Testis (tissue), 3 donors: ENCODE measurements around the gene PLA2G4E. TPM values are rescaled to one million over a fixed set of nuclear protein-coding genes. Genes with fewer than 3 reads are reported as not detected.

Experiments
- DNase-seq: peaks from one replicate; pipeline ENCODE4 v3.0.0-alpha.2; 2019
- H3K27ac ChIP-seq, 2 donors: fragments of 200-600 bp; sonication (generic); one replicate each; pipeline ENCODE4 v1.5.1; 2019
- H3K27me3 ChIP-seq: fragments of 200-600 bp; sonication (generic); one replicate; pipeline ENCODE4 v1.5.1; 2019
- H3K36me3 ChIP-seq: fragments of 200-600 bp; sonication (generic); one replicate; pipeline ENCODE4 v1.5.1; 2017; ENCODE audit warnings: low read depth; ENCODE audit errors: missing control alignments
- H3K4me1 ChIP-seq: fragments of 200-600 bp; sonication (generic); one replicate; pipeline ENCODE4 v1.5.1; 2019
- H3K4me3 ChIP-seq, 2 donors: fragments of 200-600 bp; sonication (generic); one replicate each; pipeline ENCODE4 v1.5.1; 2017 to 2019
- H3K9me3 ChIP-seq: fragments of 200-600 bp; sonication (generic); one replicate; pipeline ENCODE4 v1.5.1; 2017
- POLR2A ChIP-seq: fragments of 450-650 bp; IDR thresholded peaks from one replicate; pipeline ENCODE4 v1.6.1; 2017; ENCODE audit warnings: antibody characterized with exemption, mild to moderate bottlenecking, moderate library complexity
- WGBS, 2 donors: methylation state at CpG; one replicate each; pipeline ENCODE4 v1.1.5; 2018; 5-methylcytosine and 5-hydroxymethylcytosine counted together
- intact Hi-C: fragments of 100-400 bp; cut with DNase I; formaldehyde crosslinking; loops from one replicate; pipeline ENCODE4 v1.15.1; 2023; ENCODE audit warnings: low total_unique reads
- polyA plus RNA-seq: library from polyadenylated mRNA; stranded (reverse); fragments of 350-450 nt; fragmentation: Illumina TruSeq; extraction: RNeasy Lipid Tissue Mini Kit (QIAGEN cat#74804); gene quantifications from one replicate; pipeline ENCODE4 v1.2.3, GENCODE V29; 2014; ENCODE audit warnings: low read depth, low replicate concordance; ENCODE audit not compliant: insufficient read depth
- total RNA-seq, 2 donors: library from RNA; depleted of rRNA; stranded (reverse); fragments of >200 nt; gene quantifications; one replicate each; pipeline ENCODE4 v1.2.3, GENCODE V29; 2016
- TF ChIP-seq, protein P1 (sequence below), 3 experiments: fragments of 450-650 bp in 2 of 3; fragments of 200-600 bp in 1 of 3; sonication (generic) in 1 of 3; IDR thresholded peaks; one replicate each; pipeline ENCODE4 v1.5.1; 2016 to 2019; ENCODE audit warnings: antibody characterized with exemption in 3 of 3, mild to moderate bottlenecking in 2 of 3, moderate library complexity in 1 of 3

The PLA2G4E gene
- total and polyA plus RNA-seq, 3 donors from 2014 or later = 0.31 to 0.71 (median 0.67) TPM

DNA sequence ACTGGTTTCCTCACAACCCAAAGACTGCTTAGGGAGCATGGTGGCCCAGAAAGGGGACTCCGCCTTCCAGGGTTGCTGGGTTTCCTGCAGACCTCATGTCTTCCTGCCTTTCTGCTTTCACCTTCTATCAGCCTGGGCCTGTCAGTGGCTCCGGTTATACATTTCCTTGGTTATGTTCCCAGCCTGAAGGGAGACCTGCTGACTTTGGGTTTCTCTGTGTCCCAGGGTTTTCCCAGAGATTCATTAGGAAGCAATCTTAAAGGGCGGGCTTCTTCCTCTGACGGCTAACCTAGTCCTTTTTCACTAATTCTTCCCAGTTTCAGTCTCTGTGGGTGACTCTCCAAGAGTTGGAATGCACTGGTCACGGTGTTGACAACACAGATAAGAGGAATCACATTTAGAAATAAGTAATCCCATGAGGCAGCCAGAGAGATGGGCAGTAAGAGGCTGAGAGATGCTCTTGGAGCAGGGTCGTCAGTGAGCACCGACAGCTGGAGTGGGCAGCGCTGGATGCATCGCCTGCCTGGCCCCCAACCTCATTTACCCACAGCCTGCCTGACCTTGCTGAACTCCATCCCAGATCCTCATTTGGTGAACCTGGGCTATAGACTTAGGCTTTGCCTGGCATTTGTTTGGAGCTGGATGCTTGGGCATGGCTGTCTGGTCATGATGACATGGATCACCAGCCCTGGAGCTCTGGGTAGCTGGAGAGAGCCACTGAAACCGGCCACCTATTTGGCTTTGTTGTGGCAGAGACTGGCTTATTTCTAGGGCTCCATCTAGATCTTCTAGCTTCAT lies 38.5 kb downstream of the PLA2G4E start:
- Histone ChIP-seq H3K27ac (no peak overlapping the region), H3K27me3 (no peaks in the 10 kb centered on the region), H3K9me3 (no peaks in the 10 kb centered on the region), H3K4me1 (peaks cover 12% of the 10 kb centered on the region), H3K36me3 (no peaks in the 10 kb centered on the region), H3K4me3 (no peak overlapping the region)
- 84 to 87% methylated on average over 10 of the region's 10 CpGs for WGBS, 2 donors
- intact Hi-C loops = no loop called here
- TF ChIP-seq, protein P1, sequence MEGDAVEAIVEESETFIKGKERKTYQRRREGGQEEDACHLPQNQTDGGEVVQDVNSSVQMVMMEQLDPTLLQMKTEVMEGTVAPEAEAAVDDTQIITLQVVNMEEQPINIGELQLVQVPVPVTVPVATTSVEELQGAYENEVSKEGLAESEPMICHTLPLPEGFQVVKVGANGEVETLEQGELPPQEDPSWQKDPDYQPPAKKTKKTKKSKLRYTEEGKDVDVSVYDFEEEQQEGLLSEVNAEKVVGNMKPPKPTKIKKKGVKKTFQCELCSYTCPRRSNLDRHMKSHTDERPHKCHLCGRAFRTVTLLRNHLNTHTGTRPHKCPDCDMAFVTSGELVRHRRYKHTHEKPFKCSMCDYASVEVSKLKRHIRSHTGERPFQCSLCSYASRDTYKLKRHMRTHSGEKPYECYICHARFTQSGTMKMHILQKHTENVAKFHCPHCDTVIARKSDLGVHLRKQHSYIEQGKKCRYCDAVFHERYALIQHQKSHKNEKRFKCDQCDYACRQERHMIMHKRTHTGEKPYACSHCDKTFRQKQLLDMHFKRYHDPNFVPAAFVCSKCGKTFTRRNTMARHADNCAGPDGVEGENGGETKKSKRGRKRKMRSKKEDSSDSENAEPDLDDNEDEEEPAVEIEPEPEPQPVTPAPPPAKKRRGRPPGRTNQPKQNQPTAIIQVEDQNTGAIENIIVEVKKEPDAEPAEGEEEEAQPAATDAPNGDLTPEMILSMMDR (IDR thresholded peaks at IDR 0.05) = no peak
- no peak for TF ChIP-seq POLR2A
- DNase-seq = no peak

- intact Hi-C loops = no loop called here
Observed at GRCh38 chr15:41981371-41982132, 39.3 kb downstream of the PLA2G4E start.

GRCh38 chr15:41980654-41981323 lies 40.1 kb downstream of the PLA2G4E start:
- no peak overlapping the region for H3K4me3 ChIP-seq
- H3K27me3 ChIP-seq = no peaks in the 10 kb centered on the region
- 52 to 61% methylated on average over 7 of the region's 7 CpGs for WGBS, 2 donors
- intact Hi-C loops = no loop called here
- peaks cover 12% of the 10 kb centered on the region for H3K4me1 ChIP-seq
- no peaks in the 10 kb centered on the region for H3K9me3 ChIP-seq
- TF ChIP-seq POLR2A = no peak
- TF ChIP-seq, protein P1 (IDR thresholded peaks at IDR 0.05) = no peak
- H3K36me3 ChIP-seq = no peaks in the 10 kb centered on the region
- no peak for DNase-seq
- no peak overlapping the region for H3K27ac ChIP-seq

More at GRCh38 chr15:41981371-41982132, 39.3 kb downstream of the PLA2G4E start:
- WGBS, 2 donors = 89 to 90% methylated on average over 10 of the region's 10 CpGs
- H3K4me3 ChIP-seq = no peak overlapping the region
- no peak overlapping the region for H3K27ac ChIP-seq
- H3K9me3 ChIP-seq = no peaks in the 10 kb centered on the region
- TF ChIP-seq, protein P1 (IDR thresholded peaks at IDR 0.05) = no peak
- no peak for TF ChIP-seq POLR2A
- no peaks in the 10 kb centered on the region for H3K36me3 ChIP-seq
- DNase-seq = no peak
- peaks cover 12% of the 10 kb centered on the region for H3K4me1 ChIP-seq
- no peaks in the 10 kb centered on the region for H3K27me3 ChIP-seq

- Histone ChIP-seq H3K4me1 (peaks cover 12% of the 10 kb centered on the region), H3K27me3 (no peaks in the 10 kb centered on the region), H3K4me3 (no peak overlapping the region), H3K36me3 (no peaks in the 10 kb centered on the region), H3K27ac (no peak overlapping the region), H3K9me3 (no peaks in the 10 kb centered on the region)
- DNase-seq = no peak
- intact Hi-C loops = no loop called here
- TF ChIP-seq, protein P1 (IDR thresholded peaks at IDR 0.05) = no peak
- TF ChIP-seq POLR2A = no peak
- 71 to 82% methylated on average over 5 of the region's 5 CpGs for WGBS, 2 donors
Observed at GRCh38 chr15:41979493-41980266, 41.2 kb downstream of the PLA2G4E start.
